OCI-LY1 (cell line): ENCODE data around the gene EXD3.
"Not testable (repeated sequence)": the region's sequence is repeated elsewhere in the genome, so short reads cannot be mapped to it uniquely, and the experiment has no call there.

Source experiments
- H2AFZ ChIP-seq: fragments of 200-600 bp; sonication (generic), shearing (Covaris generic); 2 replicates; pipeline ENCODE4 v1.6.0; 2014; ENCODE audit warnings: antibody characterized with exemption, mild to moderate bottlenecking, low read length
- H3F3A ChIP-seq: fragments of 200-600 bp; sonication (generic), shearing (Covaris generic); 2 replicates; pipeline ENCODE4 v1.6.0; 2014; ENCODE audit warnings: mild to moderate bottlenecking, antibody characterized with exemption, low read length, moderate library complexity; ENCODE audit not compliant: insufficient read depth
- H3K27ac ChIP-seq: fragments of 200-600 bp; sonication (generic); 2 replicates; pipeline ENCODE4 v1.5.1; 2014; ENCODE audit warnings: low read length, mixed run types, mild to moderate bottlenecking, low read depth; ENCODE audit not compliant: poor library complexity, severe bottlenecking
- H3K27me3 ChIP-seq: fragments of 200-600 bp; sonication (generic); 2 replicates; pipeline ENCODE4 v1.6.0; 2014; ENCODE audit warnings: antibody characterized with exemption, mild to moderate bottlenecking, low read length, moderate library complexity; ENCODE audit not compliant: insufficient read depth
- H3K36me3 ChIP-seq: fragments of 200-600 bp; sonication (generic); 2 replicates; pipeline ENCODE4 v1.6.1; 2014; ENCODE audit warnings: mild to moderate bottlenecking, antibody characterized with exemption, low read length, moderate library complexity, mixed read lengths; ENCODE audit not compliant: insufficient read depth
- H3K4me1 ChIP-seq: fragments of 200-600 bp; sonication (generic); 2 replicates; pipeline ENCODE4 v1.5.1; 2014; ENCODE audit warnings: mild to moderate bottlenecking, low read length, moderate library complexity; ENCODE audit not compliant: insufficient read depth, severe bottlenecking
- H3K4me2 ChIP-seq: fragments of 200-600 bp; sonication (generic), shearing (Covaris generic); 2 replicates; pipeline ENCODE4 v1.6.1; 2014; ENCODE audit warnings: low read length
- H3K4me3 ChIP-seq: fragments of 200-600 bp; sonication (generic); 2 replicates; pipeline ENCODE4 v1.5.1; 2014; ENCODE audit warnings: low read length, low read depth, mild to moderate bottlenecking, mixed read lengths; ENCODE audit not compliant: poor library complexity, severe bottlenecking
- H3K79me2 ChIP-seq: fragments of 200-600 bp; shearing (Covaris generic); 2 replicates; pipeline ENCODE4 v1.6.1; 2016; ENCODE audit warnings: mixed run types, low read length, mixed read lengths; ENCODE audit not compliant: insufficient read depth
- H3K9ac ChIP-seq: fragments of 200-600 bp; sonication (generic), shearing (Covaris generic); 2 replicates; pipeline ENCODE4 v1.6.1; 2014; ENCODE audit warnings: mild to moderate bottlenecking, low read length, mixed read lengths
- H3K9me2 ChIP-seq: fragments of 200-600 bp; sonication (generic), shearing (Covaris generic); 2 replicates; pipeline ENCODE4 v1.6.1; 2014; ENCODE audit warnings: low read depth, mild to moderate bottlenecking, low read length, mixed read lengths
- H3K9me3 ChIP-seq: fragments of 200-600 bp; shearing (Covaris generic); 2 replicates; pipeline ENCODE4 v1.6.1; 2014; ENCODE audit warnings: low read length, mixed read lengths
- H4K20me1 ChIP-seq: fragments of 200-600 bp; sonication (generic), shearing (Covaris generic); 2 replicates; pipeline ENCODE4 v1.6.0; 2016; ENCODE audit warnings: mild to moderate bottlenecking, low read length; ENCODE audit not compliant: insufficient read depth
- CTCF ChIP-seq: fragments of 200-600 bp; sonication (generic), shearing (Covaris generic); IDR thresholded peaks from 2 replicates; pipeline ENCODE4 v1.5.1; 2017; ENCODE audit warnings: mild to moderate bottlenecking, antibody characterized with exemption, low read length, moderate library complexity, mixed read lengths
- EZH2 ChIP-seq: fragments of 200-600 bp; sonication (generic), shearing (Covaris generic); IDR thresholded peaks from 2 replicates; pipeline ENCODE4 v1.8.0; 2017; ENCODE audit warnings: borderline replicate concordance, mixed run types, mild to moderate bottlenecking, antibody characterized with exemption, low read length, moderate library complexity, mixed read lengths

The EXD3 gene

DNA sequence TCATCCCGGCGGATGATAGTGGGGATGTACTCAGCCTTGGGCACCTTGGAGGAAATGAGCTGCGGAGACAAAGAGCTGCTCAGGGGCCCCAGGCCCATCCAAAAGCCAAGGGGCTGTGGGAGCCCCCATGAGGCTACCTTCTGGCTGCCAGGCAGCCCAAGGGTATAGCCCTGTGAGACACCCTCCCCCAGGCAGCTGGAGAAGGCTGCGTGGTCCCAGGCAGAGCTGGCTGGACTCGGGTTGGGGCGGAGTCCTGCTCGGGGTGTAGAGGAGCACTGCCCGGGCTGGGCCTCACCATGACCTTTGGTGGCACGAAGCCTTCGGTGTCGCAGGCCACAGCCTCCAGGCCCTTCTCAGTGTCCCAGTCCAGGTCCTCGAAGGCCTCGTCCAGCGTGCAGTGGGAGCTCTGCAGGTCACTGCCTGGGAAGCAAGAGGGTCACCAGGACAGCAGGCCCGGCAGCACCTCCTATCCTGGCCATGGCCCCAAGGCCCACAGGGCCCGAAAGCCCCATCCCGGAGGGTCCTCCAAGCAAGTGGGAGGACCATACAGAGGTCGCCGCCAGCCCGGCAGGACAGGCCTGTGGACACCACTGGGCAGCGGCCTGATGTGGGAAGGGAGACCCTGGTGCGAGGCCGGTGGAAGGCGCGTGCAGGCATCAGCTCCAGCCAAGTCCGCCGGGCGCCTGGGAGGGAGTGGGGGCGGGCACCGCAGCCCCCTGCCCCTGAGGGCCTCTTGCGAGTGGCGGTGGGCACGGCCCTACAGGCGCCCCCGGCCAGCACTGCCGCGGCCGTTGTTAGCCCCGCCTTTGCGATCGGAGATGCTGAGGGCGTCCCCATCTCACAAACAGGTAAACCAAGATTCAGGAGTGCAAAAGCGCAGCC lies 30.0 kb upstream of the EXD3 start:
- Histone ChIP-seq H3K4me3 (no peak overlapping the region), H3K27ac (no peak overlapping the region), H2AFZ (no peak overlapping the region), H3K27me3 (no peaks in the 10 kb centered on the region), H3K4me2 (no peak overlapping the region), H3K9me3 (no peaks in the 10 kb centered on the region), H3K36me3 (peaks cover 31% of the 10 kb centered on the region), H4K20me1 (no peaks in the 10 kb centered on the region), H3K4me1 (peaks cover 22% of the 10 kb centered on the region), H3K9me2 (no peaks in the 10 kb centered on the region), H3F3A (no peaks in the 10 kb centered on the region), H3K9ac (no peak overlapping the region), H3K79me2 (no peaks in the 10 kb centered on the region)
- TF ChIP-seq EZH2 (no peak), CTCF (no peak)

DNA sequence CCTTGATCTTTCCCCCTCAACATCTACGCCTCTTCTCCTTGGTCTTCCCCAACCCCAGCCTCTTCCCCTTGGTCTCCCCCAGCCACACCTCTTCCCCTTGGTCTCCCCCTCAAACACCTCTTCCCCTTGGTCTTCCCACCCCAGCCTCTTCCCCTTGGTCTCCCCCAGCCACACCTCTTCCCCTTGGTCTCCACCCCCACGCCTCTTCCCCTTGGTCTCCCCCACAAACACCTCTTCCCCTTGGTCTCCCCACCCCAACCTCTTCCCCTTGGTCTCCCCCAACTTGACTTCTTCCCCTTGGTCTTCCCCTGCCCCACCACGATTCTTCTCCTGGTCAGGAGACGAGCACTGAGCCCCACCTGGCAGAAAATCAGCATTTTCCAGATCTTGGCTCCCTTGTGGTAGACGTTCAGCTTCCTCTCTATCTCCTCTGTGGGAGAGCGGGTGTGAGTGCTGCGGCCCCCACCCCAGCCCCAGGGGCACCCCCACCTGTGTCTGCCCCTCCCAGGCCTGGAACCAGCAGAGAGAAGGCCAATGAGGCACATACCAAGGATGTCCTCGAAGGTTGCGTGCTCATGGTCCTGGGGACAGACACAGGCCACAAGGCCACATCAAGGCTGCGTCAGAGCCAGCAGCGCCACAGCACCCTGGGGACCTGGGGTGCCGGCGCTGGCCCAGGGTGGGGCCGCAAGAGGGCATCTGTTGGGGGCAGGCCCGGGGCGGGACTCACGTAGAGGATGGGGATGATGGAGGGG lies 29.2 kb upstream of the EXD3 start:
- H3K9me2 ChIP-seq, result no peaks in the 10 kb centered on the region
- no peaks in the 10 kb centered on the region for H3K79me2 ChIP-seq
- H3K27me3 ChIP-seq, result no peaks in the 10 kb centered on the region
- no peak overlapping the region for H2AFZ ChIP-seq
- no peaks in the 10 kb centered on the region for H3K9me3 ChIP-seq
- H3F3A ChIP-seq, result no peaks in the 10 kb centered on the region
- H3K4me1 ChIP-seq, result peaks cover 17% of the 10 kb centered on the region
- TF ChIP-seq CTCF (no peak), EZH2 (no peak)
- no peak overlapping the region for H3K27ac ChIP-seq
- H3K36me3 ChIP-seq, result peaks cover 24% of the 10 kb centered on the region
- no peak overlapping the region for H3K4me3 ChIP-seq
- H4K20me1 ChIP-seq, result no peaks in the 10 kb centered on the region
- H3K9ac ChIP-seq, result no peak overlapping the region
- H3K4me2 ChIP-seq, result no peak overlapping the region

DNA sequence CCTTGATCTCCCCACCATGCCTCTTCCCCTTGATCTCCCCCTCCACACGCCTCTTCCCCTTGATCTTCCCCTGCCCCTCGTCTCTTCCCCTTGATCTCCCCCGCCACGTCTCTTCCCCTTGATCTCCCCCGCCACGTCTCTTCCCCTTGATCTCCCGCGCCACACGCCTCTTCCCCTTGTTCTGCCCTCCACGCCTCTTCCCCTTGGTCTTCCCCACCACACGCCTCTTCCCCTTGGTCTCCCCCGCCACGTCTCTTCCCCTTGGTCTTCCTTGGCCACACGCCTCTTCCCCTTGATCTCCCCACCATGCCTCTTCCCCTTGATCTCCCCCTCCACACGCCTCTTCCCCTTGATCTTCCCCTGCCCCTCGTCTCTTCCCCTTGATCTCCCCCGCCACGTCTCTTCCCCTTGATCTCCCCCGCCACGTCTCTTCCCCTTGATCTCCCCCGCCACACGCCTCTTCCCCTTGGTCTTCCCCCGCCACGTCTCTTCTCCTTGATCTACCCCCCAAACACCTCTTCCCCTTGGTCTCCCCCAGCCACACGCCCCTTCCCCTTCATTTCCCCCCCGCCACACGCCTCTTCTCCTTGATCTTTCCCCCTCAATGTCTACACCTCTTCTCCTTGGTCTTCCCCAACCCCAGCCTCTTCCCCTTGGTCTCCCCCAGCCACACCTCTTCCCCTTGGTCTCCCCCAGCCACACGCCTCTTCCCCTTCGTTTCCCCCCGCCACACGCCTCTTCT lies 28.5 kb upstream of the EXD3 start:
- H3K4me1 ChIP-seq, result peaks cover 17% of the 10 kb centered on the region
- H3K36me3 ChIP-seq, result peaks cover 22% of the 10 kb centered on the region
- not testable (repeated sequence) for H3K27me3 ChIP-seq

GRCh38 chr9:137450539-137451222 lies 27.7 kb upstream of the EXD3 start:
- not testable (repeated sequence) for H3K9ac ChIP-seq, H3K9me2 ChIP-seq, H3K4me3 ChIP-seq, H3K79me2 ChIP-seq, H3K27ac ChIP-seq, H3K9me3 ChIP-seq, H2AFZ ChIP-seq, H3K27me3 ChIP-seq, H4K20me1 ChIP-seq, H3K4me2 ChIP-seq, H3F3A ChIP-seq
- H3K4me1 ChIP-seq, result peaks cover 15% of the 10 kb centered on the region
- peaks cover 21% of the 10 kb centered on the region for H3K36me3 ChIP-seq

More for the DNA sequence above, 28.5 kb upstream of the EXD3 start:
- H3K4me2 ChIP-seq, H3K4me3 ChIP-seq, H4K20me1 ChIP-seq, H3F3A ChIP-seq, H3K9me2 ChIP-seq, H3K9me3 ChIP-seq, H3K79me2 ChIP-seq, H2AFZ ChIP-seq, H3K9ac ChIP-seq, H3K27ac ChIP-seq: not testable (repeated sequence)
